ENCODE results near the gene LZTR1.

Gene LZTR1

DNA sequence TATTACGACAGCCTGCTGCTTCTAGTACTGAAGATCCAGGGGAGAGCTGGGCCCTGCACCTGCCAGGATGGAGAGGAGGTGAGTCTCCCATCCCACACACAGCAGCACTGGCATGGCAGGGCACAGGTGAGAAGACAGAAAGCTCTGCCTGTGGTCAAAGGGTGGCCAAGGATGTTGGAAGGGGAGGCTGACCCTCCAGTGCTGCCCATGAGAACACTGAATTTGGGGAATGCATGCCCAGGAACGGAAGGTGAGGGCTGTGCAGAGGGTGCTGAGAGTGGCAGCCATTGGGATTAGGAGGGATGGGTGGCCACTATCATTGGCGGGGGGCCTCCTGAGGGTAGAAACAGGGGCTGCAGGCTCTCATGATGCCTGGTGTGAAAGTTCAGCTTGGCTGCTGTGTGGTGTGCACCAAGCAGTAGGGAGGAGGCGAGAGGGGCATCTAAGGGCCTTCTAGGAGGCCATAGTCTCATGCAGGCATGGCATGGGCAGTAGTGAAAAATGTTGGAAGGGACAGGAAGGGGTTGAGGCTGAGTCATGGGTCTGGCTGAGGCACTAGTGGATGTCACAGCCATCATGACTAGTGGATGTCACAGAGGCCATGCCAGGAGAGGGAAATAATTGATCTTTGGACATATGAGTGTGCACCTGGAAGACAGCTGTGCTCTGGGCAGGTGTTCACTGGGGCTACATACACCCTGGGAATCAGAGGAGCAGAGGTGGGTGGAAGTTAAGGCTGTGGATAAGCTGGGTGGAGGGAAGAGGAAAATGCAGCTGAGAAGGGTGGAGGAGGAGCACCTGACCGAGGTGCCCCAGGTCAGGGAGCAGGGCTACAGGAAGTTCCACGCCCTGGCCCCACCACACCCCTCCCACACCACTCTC is 61.1 kb downstream of the LZTR1 start:
- 100% methylated on average over 4 of the region's 6 CpGs for WGBS (ENCODE audit: insufficient coverage)
- Histone ChIP-seq H3K36me3 (ENCODE audit: control insufficient read depth in 4 of 4, insufficient read depth in 4 of 4, low read length in 3 of 4) (no peaks in the 10 kb centered on the region), H3K27ac (ENCODE audit: insufficient read depth in 1 of 2, low read depth in 1 of 2, low read length in 2 of 2, poor library complexity in 1 of 2, severe bottlenecking in 2 of 2) (no peak overlapping the region), H3K27me3 (replicated peaks in 2 of 5; ENCODE audit: control insufficient read depth in 4 of 5, insufficient read depth in 5 of 5, low read length in 4 of 5) (peaks cover 0 to 10% (median 0%) of the 10 kb centered on the region in 5 experiments), H3K4me3 (ENCODE audit: control insufficient read depth in 1 of 7, extremely low read depth in 1 of 7, insufficient read depth in 4 of 7, low read depth in 2 of 7, low read length in 6 of 7) (no peak overlapping the region), H3K9me3 (ENCODE audit: control extremely low read depth in 1 of 5, control insufficient read depth in 4 of 5, insufficient read depth in 2 of 5, low read depth in 1 of 5, low read length in 4 of 5) (no peaks in the 10 kb centered on the region), H3K4me1 (ENCODE audit: control extremely low read depth in 1 of 4, control insufficient read depth in 4 of 4, insufficient read depth in 4 of 4, low read length in 3 of 4) (peaks cover 0 to 27% (median 21%) of the 10 kb centered on the region in 4 experiments)
- ChIA-PET POLR2A (no interaction called here), CTCF (interaction anchor here (0.8 to 1.9 kb wide), 3 partner anchors 20 to 40 kb away, joined by 3 to 4 read pairs (median 3); no protein-coding TSS in a partner anchor)
- peak in 2 of 3 donors; percentile 13 to 15 for DNase-seq

DNA sequence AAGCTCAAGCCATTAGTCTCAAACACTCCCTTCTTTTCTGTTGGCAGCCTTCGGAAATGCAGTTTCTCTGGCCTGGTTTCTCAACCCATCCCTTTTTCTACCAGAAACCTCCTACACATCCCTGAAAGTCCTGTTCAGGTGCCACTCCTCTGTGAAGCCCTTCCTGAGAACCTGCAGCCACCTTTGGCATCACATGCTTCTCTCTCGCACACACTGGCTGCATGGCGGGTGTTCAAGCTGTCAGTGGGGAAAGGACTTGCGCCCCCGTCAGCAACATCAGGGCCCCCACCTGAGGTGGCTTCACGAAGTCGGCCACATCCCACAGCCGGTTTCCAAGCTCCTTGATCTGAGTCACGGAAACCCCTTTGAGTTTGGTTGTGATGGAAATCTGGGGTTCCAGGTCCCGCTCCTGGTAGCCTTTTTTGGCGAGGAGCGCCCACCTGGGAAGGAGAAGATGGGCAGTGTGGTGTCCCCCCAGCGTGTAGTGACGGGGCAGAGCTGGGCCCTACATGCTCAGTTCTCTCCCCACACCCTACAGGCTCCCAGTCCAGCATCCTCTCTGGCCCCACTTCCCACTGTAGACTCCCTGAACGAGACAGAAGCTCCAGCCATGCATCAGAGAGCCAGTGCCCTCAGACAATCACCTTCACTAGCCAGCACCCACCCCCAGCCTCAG is 61.9 kb downstream of the LZTR1 start:
- Histone ChIP-seq H3K4me3 (ENCODE audit: control insufficient read depth in 1 of 7, extremely low read depth in 1 of 7, insufficient read depth in 4 of 7, low read depth in 2 of 7, low read length in 6 of 7) (no peak overlapping the region), H3K36me3 (ENCODE audit: control insufficient read depth in 4 of 4, insufficient read depth in 4 of 4, low read length in 3 of 4) (no peaks in the 10 kb centered on the region), H3K4me1 (ENCODE audit: control extremely low read depth in 1 of 4, control insufficient read depth in 4 of 4, insufficient read depth in 4 of 4, low read length in 3 of 4) (peaks cover 0 to 27% (median 21%) of the 10 kb centered on the region in 4 experiments), H3K9me3 (ENCODE audit: control extremely low read depth in 1 of 5, control insufficient read depth in 4 of 5, insufficient read depth in 2 of 5, low read depth in 1 of 5, low read length in 4 of 5) (no peaks in the 10 kb centered on the region), H3K27me3 (replicated peaks in 2 of 5; ENCODE audit: control insufficient read depth in 4 of 5, insufficient read depth in 5 of 5, low read length in 4 of 5) (peaks cover 0 to 10% (median 0%) of the 10 kb centered on the region in 5 experiments), H3K27ac (ENCODE audit: insufficient read depth in 1 of 2, low read depth in 1 of 2, low read length in 2 of 2, poor library complexity in 1 of 2, severe bottlenecking in 2 of 2) (no peak overlapping the region)
- CTCF ChIA-PET: interaction anchor here (0.8 to 1.9 kb wide), 4 partner anchors 20 to 58 kb away, joined by 3 to 5 read pairs (median 4); no protein-coding TSS in a partner anchor
- no peak for DNase-seq
- POLR2A ChIA-PET: no interaction called here
- WGBS (ENCODE audit: insufficient coverage): 93% methylated on average over 9 of the region's 15 CpGs

DNA sequence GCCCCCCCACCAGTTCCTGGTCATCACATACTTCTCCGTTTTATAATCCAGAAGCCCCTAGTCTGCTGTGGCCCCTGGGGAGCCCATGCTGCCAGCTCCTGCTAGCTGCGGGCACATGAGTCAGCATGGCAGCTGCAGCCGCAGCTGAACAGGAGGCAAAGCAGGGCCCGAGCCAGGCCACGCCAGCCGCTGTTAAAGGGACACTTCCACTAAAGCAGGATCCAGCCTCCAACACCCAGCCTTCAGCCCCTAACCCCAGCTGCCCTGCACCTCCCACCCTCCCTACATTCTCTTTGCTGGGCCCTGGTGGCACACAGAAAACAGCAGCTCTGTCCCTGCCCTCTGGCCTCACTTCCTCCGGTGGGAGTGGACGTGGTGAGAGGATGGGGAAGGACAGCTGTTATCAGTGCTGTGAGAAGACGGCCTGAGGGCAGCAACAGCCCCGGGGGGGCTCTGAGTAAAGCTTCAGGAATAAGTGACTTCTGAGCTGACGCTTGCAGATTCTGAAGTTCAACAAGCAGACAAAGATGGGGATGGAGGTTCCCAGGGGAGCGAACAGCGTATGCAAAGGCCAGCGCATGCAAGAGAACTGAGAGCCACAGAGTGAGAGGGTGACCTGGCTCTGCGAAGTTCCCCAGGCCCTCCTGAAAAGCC is 63.0 kb downstream of the LZTR1 start:
- 12% methylated on average over 11 of the region's 15 CpGs for WGBS (ENCODE audit: insufficient coverage)
- Histone ChIP-seq H3K9me3 (ENCODE audit: control extremely low read depth in 1 of 5, control insufficient read depth in 4 of 5, insufficient read depth in 2 of 5, low read depth in 1 of 5, low read length in 4 of 5) (no peaks in the 10 kb centered on the region), H3K4me3 (ENCODE audit: control insufficient read depth in 1 of 7, extremely low read depth in 1 of 7, insufficient read depth in 4 of 7, low read depth in 2 of 7, low read length in 6 of 7) (peak overlapping the region in 5 of 7 experiments; percentile 30 to 71 (median 43)), H3K36me3 (ENCODE audit: control insufficient read depth in 4 of 4, insufficient read depth in 4 of 4, low read length in 3 of 4) (no peaks in the 10 kb centered on the region), H3K4me1 (ENCODE audit: control extremely low read depth in 1 of 4, control insufficient read depth in 4 of 4, insufficient read depth in 4 of 4, low read length in 3 of 4) (peaks cover 0 to 27% (median 21%) of the 10 kb centered on the region in 4 experiments), H3K27me3 (replicated peaks in 2 of 5; ENCODE audit: control insufficient read depth in 4 of 5, insufficient read depth in 5 of 5, low read length in 4 of 5) (peaks cover 0 to 10% (median 0%) of the 10 kb centered on the region in 5 experiments), H3K27ac (ENCODE audit: insufficient read depth in 1 of 2, low read depth in 1 of 2, low read length in 2 of 2, poor library complexity in 1 of 2, severe bottlenecking in 2 of 2) (no peak overlapping the region)
- POLR2A ChIA-PET: interaction anchor here (0.5 kb wide), 1 partner anchor 8 kb away, joined by 4 read pairs; no protein-coding TSS in a partner anchor
- CTCF ChIA-PET: interaction anchor here (1.5 to 1.9 kb wide), 2 partner anchors 42 to 56 kb away, joined by 4 to 5 read pairs; no protein-coding TSS in a partner anchor
- peak; percentile 34 to 86 (median 84) for DNase-seq

DNA sequence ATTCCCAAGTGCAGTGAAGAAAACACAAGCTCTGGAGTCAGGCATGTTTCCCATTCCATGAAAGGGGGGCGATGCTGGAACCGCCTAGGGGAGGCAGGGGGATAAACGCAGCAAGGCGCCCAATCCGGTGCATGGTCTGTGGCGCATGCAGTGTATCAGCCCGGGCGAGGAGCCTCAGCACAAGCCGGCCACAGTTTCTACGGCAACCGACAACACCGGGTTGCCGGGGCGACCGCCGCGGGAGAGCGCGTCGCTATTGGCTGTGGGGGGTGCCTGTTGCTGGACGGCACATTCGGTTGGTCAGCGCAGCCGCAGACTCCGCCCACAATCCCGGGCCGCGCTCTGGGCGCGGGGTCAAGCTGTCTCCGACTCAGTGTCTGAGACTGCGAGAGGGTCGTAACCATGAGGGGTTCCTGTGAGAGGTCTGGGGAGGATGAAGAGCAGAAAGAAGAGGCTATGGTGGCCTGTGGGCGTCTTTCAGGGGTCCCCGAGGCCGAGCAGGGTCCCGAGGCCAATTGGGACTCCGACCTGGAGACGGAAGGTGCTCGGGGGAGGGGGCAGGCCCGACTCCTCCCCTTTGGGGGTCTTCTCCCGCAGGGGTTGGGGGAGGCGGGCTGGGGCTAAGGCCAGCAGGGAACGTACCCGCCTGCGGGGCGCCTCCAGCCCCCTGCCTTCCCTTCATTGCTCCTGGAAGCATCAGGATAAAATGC is 63.6 kb downstream of the LZTR1 start, which contains the start of gene LRRC74B:
TSS of gene LRRC74B (plus strand) at position 362 of the 710 bp plus-strand sequence. CDS start at position 403, 41 bp downstream.
- Histone ChIP-seq H3K27me3 (replicated peaks in 2 of 5; ENCODE audit: control insufficient read depth in 4 of 5, insufficient read depth in 5 of 5, low read length in 4 of 5) (peaks cover 0 to 10% (median 0%) of the 10 kb centered on the region in 5 experiments), H3K27ac (ENCODE audit: insufficient read depth in 1 of 2, low read depth in 1 of 2, low read length in 2 of 2, poor library complexity in 1 of 2, severe bottlenecking in 2 of 2) (no peak within 1 kb of the TSS), H3K4me1 (ENCODE audit: control extremely low read depth in 1 of 4, control insufficient read depth in 4 of 4, insufficient read depth in 4 of 4, low read length in 3 of 4) (peaks cover 0 to 27% (median 21%) of the 10 kb centered on the region in 4 experiments), H3K4me3 (ENCODE audit: control insufficient read depth in 1 of 7, extremely low read depth in 1 of 7, insufficient read depth in 4 of 7, low read depth in 2 of 7, low read length in 6 of 7) (peak within 1 kb of the TSS in 6 of 7 experiments; percentile 30 to 71 (median 49)), H3K9me3 (ENCODE audit: control extremely low read depth in 1 of 5, control insufficient read depth in 4 of 5, insufficient read depth in 2 of 5, low read depth in 1 of 5, low read length in 4 of 5) (no peaks in the 10 kb centered on the region), H3K36me3 (ENCODE audit: control insufficient read depth in 4 of 4, insufficient read depth in 4 of 4, low read length in 3 of 4) (no peaks in the 10 kb centered on the region)
- POLR2A ChIA-PET: interaction anchor here (0.5 kb wide), 1 partner anchor 9 kb away, joined by 4 read pairs; no protein-coding TSS in a partner anchor
- 1% methylated on average over 40 of the region's 47 CpGs for WGBS (ENCODE audit: insufficient coverage)
- DNase-seq: peak; percentile 68 to 84 (median 81)
- CTCF ChIA-PET: interaction anchor here (1.5 to 1.9 kb wide), 2 partner anchors 8 to 56 kb away, joined by 4 to 5 read pairs; no protein-coding TSS in a partner anchor

DNA sequence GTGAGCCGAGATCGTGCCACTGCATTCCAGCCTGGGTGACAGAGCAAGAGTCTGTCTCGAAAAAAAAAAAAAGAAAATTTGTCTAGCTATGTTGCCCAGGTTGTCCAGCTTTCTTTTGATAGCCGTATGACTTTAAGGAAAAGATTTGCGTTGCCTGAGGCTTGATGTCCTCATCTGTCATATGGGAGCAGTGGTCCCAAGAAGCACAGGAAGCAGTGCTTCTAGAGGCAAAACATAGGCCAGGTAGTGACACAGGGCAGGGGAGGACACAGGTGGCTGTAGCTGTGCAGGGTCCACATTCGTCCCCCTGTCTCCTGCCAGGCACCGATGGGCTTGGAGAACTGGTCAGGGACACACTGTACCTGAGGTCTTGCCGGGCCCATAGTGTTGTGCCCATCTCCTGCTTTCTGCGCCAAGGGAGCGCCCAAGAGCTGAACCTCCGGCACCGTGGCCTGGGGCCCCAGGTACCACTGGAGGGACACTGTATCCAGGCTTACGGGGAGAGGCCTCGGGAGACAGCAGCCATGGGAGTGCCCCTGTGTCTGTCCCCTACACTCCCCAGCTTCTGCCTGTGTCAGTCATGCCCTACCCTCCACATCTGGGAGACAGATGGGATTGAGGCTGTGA is 65.1 kb downstream of the LZTR1 start:
- H3K27me3 ChIP-seq (replicated peaks in 2 of 5; ENCODE audit: control insufficient read depth in 4 of 5, insufficient read depth in 5 of 5, low read length in 4 of 5): peaks cover 0 to 10% (median 0%) of the 10 kb centered on the region in 5 experiments
- H3K4me3 ChIP-seq (ENCODE audit: control insufficient read depth in 1 of 7, extremely low read depth in 1 of 7, insufficient read depth in 4 of 7, low read depth in 2 of 7, low read length in 6 of 7): no peak overlapping the region
- DNase-seq: no peak
- no peak overlapping the region for H3K27ac ChIP-seq (ENCODE audit: insufficient read depth in 1 of 2, low read depth in 1 of 2, low read length in 2 of 2, poor library complexity in 1 of 2, severe bottlenecking in 2 of 2)
- peaks cover 0 to 27% (median 21%) of the 10 kb centered on the region in 4 experiments for H3K4me1 ChIP-seq (ENCODE audit: control extremely low read depth in 1 of 4, control insufficient read depth in 4 of 4, insufficient read depth in 4 of 4, low read length in 3 of 4)
- POLR2A ChIA-PET: no interaction called here
- no peaks in the 10 kb centered on the region for H3K9me3 ChIP-seq (ENCODE audit: control extremely low read depth in 1 of 5, control insufficient read depth in 4 of 5, insufficient read depth in 2 of 5, low read depth in 1 of 5, low read length in 4 of 5)
- no peaks in the 10 kb centered on the region for H3K36me3 ChIP-seq (ENCODE audit: control insufficient read depth in 4 of 4, insufficient read depth in 4 of 4, low read length in 3 of 4)
- WGBS (ENCODE audit: insufficient coverage): 98% methylated on average over 14 of the region's 14 CpGs
- CTCF ChIA-PET: interaction anchor here (1.0 to 1.9 kb wide), 2 partner anchors 9 to 19 kb away, joined by 3 to 4 read pairs; no protein-coding TSS in a partner anchor

DNA sequence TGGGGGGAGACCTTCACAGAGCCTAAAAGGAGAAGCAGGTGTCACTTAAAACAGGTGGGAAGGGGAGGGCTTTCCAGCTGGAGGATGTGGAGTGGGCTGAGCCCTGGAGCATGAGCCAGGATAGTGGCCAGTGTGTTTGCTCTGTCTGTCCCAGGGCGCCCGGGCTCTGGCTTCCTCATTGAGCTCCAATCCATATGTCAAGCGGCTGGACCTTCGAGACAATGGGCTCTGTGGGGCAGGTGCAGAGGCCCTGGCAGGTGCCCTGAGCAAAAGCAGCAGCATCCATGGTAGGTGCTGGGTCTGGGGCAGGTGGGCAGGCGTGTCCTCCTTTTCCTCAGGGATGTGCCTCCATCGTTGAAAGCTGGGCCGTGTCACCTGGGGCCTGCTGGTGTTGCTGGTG is 65.6 kb downstream of the LZTR1 start:
- DNase-seq: no peak
- Histone ChIP-seq H3K9me3 (ENCODE audit: control extremely low read depth in 1 of 5, control insufficient read depth in 4 of 5, insufficient read depth in 2 of 5, low read depth in 1 of 5, low read length in 4 of 5) (no peaks in the 10 kb centered on the region), H3K4me3 (ENCODE audit: control insufficient read depth in 1 of 7, extremely low read depth in 1 of 7, insufficient read depth in 4 of 7, low read depth in 2 of 7, low read length in 6 of 7) (no peak overlapping the region), H3K27ac (ENCODE audit: insufficient read depth in 1 of 2, low read depth in 1 of 2, low read length in 2 of 2, poor library complexity in 1 of 2, severe bottlenecking in 2 of 2) (no peak overlapping the region), H3K36me3 (ENCODE audit: control insufficient read depth in 4 of 4, insufficient read depth in 4 of 4, low read length in 3 of 4) (no peaks in the 10 kb centered on the region), H3K4me1 (ENCODE audit: control extremely low read depth in 1 of 4, control insufficient read depth in 4 of 4, insufficient read depth in 4 of 4, low read length in 3 of 4) (peaks cover 0 to 27% (median 21%) of the 10 kb centered on the region in 4 experiments), H3K27me3 (replicated peaks in 2 of 5; ENCODE audit: control insufficient read depth in 4 of 5, insufficient read depth in 5 of 5, low read length in 4 of 5) (peaks cover 0 to 10% (median 0%) of the 10 kb centered on the region in 5 experiments)
- POLR2A ChIA-PET: no interaction called here
- CTCF ChIA-PET: interaction anchor here (1.0 to 1.9 kb wide), 2 partner anchors 10 to 18 kb away, joined by 3 to 4 read pairs; no protein-coding TSS in a partner anchor
- whole genome bisulfite sequencing (ENCODE audit: insufficient coverage): 93% methylated on average over 3 of the region's 7 CpGs

All from common myeloid progenitor, CD34-positive (primary cell).